K562 (cell line): ENCODE measurements around the gene PLD3. TPM values are rescaled to one million over a fixed set of nuclear protein-coding genes. Genes with fewer than 3 reads are reported as not detected.
A peak's percentile ranks its signal among the peaks of the same experiment; 100 is the strongest.

Experiments used
- ETS2 ChIP-seq: IDR thresholded peaks from 2 replicates; pipeline ENCODE4 v1.6.1; 2016; ENCODE audit warnings: borderline replicate concordance, missing genetic modification characterization, mild to moderate bottlenecking, moderate library complexity, missing compliant biosample characterization; ENCODE audit not compliant: poor library complexity, severe bottlenecking
- FOXA3 ChIP-seq, 2 experiments: fragments of 450-650 bp in 1 of 2; sonication (generic) in 1 of 2; formaldehyde crosslinking; IDR thresholded peaks in 1 of 2; conservative IDR thresholded peaks in 1 of 2; 2 replicates each; pipeline versions ENCODE4 v1.4.0 to v1.8.0; 2020 to 2022; ENCODE audit warnings: mild to moderate bottlenecking in 2 of 2, missing genetic modification reagents in 1 of 2
- FOXK2 ChIP-seq, 2 experiments: fragments of 450-650 bp; IDR thresholded peaks in 1 of 2; conservative IDR thresholded peaks in 1 of 2; 2 replicates each; pipeline ENCODE4 v1.6.1; 2016; ENCODE audit warnings: low read depth in 2 of 2, mild to moderate bottlenecking in 1 of 2
- GATA2 ChIP-seq: sonication (generic); formaldehyde crosslinking; IDR thresholded peaks from 2 replicates; pipeline ENCODE4 v1.4.0; 2020; ENCODE audit warnings: mild to moderate bottlenecking, missing genetic modification reagents
- MGA ChIP-seq: fragments of 450-650 bp; IDR thresholded peaks from 2 replicates; pipeline ENCODE4 v1.6.1; 2016; ENCODE audit warnings: mild to moderate bottlenecking, moderate library complexity
- NONO ChIP-seq, 2 experiments: fragments of 200-400 bp in 1 of 2; fragments of 450-650 bp in 1 of 2; formaldehyde crosslinking in 1 of 2; IDR thresholded peaks; 2 replicates each; pipeline ENCODE4 v1.6.1; 2017; ENCODE audit warnings: low read depth in 2 of 2, mild to moderate bottlenecking in 2 of 2, moderate library complexity in 2 of 2, low read length in 1 of 2
- RCOR1 ChIP-seq, 2 experiments: IDR thresholded peaks; 2 replicates each; pipeline ENCODE4 v1.6.1; 2012; ENCODE audit warnings: low read depth in 2 of 2, low read length in 2 of 2, borderline replicate concordance in 1 of 2, improper control_type of control experiment in 1 of 2
- ZNF316 ChIP-seq: fragments of 450-650 bp; IDR thresholded peaks from 2 replicates; pipeline ENCODE4 v1.6.1; 2016
- ZNF583 ChIP-seq: fragments of 250-450 bp; sonication (Bioruptor Pico); IDR thresholded peaks from 2 replicates; pipeline ENCODE4 v1.4.0; 2020
- ZNF764 ChIP-seq: fragments of 250-450 bp; sonication (Bioruptor Pico); IDR thresholded peaks from 2 replicates; pipeline ENCODE4 v1.4.0; 2020; ENCODE audit warnings: low read depth, mild to moderate bottlenecking, moderate library complexity
- ZNF79 ChIP-seq: fragments of 250-450 bp; sonication (Bioruptor Pico); IDR thresholded peaks from 2 replicates; pipeline ENCODE4 v1.4.0; 2020; ENCODE audit warnings: low read depth, mild to moderate bottlenecking, moderate library complexity
- polyA plus RNA-seq, 8 experiments: library from polyadenylated mRNA; depleted of rRNA in 4 of 8; stranded (reverse) in 5 of 8; unstranded in 3 of 8; fragments of >200 nt; fragmentation: Nextera tagmentation in 2 of 8; fragmentation: Illumina TruSeq in 1 of 8; extraction: Ambion mirVana in 2 of 8; extraction: Trizol in 1 of 8; gene quantifications; 2 replicates each; pipeline versions ENCODE4 v1.2.1 to v1.2.3, GENCODE V29; 2011 to 2014; ENCODE audit warnings: inconsistent platforms in 1 of 8, missing spikeins in 1 of 8
- total RNA-seq, 7 experiments: library from RNA; depleted of rRNA in 6 of 7; stranded (reverse); fragments of >200 nt in 6 of 7; fragmentation: Illumina TruSeq in 2 of 7; extraction: Trizol in 2 of 7; gene quantifications; 2 replicates each; pipeline versions ENCODE4 v1.2.1 to v1.2.3, GENCODE V29; 2011 to 2021; ENCODE audit warnings: low replicate concordance in 1 of 7
- TF ChIP-seq, protein P1 (sequence below): fragments of 250-450 bp; sonication (Bioruptor Pico); IDR thresholded peaks from 2 replicates; pipeline ENCODE4 v1.5.0; 2022; ENCODE audit warnings: mild to moderate bottlenecking

Gene PLD3
- total and polyA plus RNA-seq, 9 of the 15 experiments (the other 6 are each of a cell fraction or from before 2014, with no cell fraction given) = 2.3 to 128 (median 72.7) TPM

DNA sequence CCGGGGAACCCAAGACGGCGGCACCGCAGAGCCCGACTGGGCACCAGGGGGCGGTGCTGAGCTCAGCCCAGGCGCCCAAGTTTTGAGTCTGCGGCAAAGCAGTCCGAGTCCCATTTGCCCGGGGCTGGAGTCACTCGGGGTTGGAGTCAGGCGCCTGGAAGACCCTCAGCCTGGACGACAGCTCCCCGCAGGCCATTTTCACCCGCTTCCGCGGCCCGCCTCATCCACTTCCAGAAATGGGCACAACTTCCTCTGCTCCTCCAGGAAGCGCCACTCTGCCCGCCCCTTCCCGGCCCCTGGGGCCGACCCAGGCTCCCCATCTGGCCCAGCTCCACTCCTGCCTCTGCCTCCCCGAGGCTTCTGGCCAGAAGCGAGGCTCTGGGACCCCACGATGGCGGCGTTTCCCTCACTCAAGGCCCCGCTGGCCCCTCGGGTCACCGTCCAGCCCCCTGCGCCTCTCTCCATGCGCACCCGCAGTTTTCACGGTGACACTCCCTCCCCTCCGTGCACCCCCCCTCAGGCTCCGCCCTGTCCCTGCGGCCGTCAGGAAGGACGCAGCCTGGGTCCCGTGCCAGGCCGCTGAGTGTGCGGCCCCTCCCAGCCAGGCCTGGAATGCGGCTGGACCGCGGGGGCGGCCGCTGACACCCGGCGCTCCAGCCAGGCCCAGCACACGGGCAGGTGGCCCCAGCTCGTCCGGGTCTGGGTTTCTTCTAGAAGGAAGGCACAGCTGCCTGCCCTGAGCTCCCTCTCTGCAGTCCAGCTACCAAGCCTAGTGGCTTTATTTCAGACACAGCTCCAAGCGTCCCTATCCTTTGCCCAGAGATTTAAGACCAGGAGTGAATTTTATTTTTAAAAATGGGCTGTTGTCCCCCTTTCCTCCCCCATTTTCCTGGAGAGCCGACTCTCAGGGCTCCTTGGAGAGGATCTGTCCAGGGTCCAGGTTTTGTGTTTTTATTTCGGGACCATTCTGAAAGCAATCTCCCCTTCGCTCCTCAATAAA, 72.6 kb downstream of the PLD3 start (continued):
- TF ChIP-seq ZNF583 (no peak), ZNF316 (no peak), GATA2 (no peak), FOXK2 (conservative IDR thresholded peaks at IDR 0.05 in 1 of 2, IDR thresholded peaks at IDR 0.05 in 1 of 2; ENCODE audit: low read depth in 2 of 2) (no peak; a peak in 1 of 4 replicates), ZNF79 (no peak), MGA (peak; percentile 26; the same call in 1 of the 2 replicates), FOXA3 (CRISPR knock-in tag; conservative IDR thresholded peaks at IDR 0.05 in 1 of 2, IDR thresholded peaks at IDR 0.05 in 1 of 2) (no peak), ZNF764 (CRISPR knock-in tag) (no peak), RCOR1 (IDR thresholded peaks at IDR 0.05; ENCODE audit: borderline replicate concordance in 1 of 2, low read depth in 2 of 2, low read length in 2 of 2) (peak; percentile 33 to 78; a peak in 2 of 4 replicates), NONO (IDR thresholded peaks at IDR 0.05; ENCODE audit: low read depth in 2 of 2, low read length in 1 of 2) (peak in 1 of 2 experiments; percentile 66; a peak in 2 of 4 replicates), ETS2 (tag) (no peak)
- TF ChIP-seq, protein P1, sequence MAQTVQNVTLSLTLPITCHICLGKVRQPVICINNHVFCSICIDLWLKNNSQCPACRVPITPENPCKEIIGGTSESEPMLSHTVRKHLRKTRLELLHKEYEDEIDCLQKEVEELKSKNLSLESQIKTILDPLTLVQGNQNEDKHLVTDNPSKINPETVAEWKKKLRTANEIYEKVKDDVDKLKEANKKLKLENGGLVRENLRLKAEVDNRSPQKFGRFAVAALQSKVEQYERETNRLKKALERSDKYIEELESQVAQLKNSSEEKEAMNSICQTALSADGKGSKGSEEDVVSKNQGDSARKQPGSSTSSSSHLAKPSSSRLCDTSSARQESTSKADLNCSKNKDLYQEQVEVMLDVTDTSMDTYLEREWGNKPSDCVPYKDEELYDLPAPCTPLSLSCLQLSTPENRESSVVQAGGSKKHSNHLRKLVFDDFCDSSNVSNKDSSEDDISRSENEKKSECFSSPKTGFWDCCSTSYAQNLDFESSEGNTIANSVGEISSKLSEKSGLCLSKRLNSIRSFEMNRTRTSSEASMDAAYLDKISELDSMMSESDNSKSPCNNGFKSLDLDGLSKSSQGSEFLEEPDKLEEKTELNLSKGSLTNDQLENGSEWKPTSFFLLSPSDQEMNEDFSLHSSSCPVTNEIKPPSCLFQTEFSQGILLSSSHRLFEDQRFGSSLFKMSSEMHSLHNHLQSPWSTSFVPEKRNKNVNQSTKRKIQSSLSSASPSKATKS = no peak
